Neural progenitor cell (in vitro differentiated cells): ENCODE results near the gene WBP2. TPM values are rescaled to one million over a fixed set of nuclear protein-coding genes. Genes with fewer than 3 reads are reported as not detected.

Experiments used
- DNase-seq: peaks from one replicate; pipeline ENCODE4 v3.0.0-alpha.2; 2016; ENCODE audit warnings: low spot score
- H2AFZ ChIP-seq: fragments of 200-600 bp; sonication (generic); replicated peaks from 2 replicates; pipeline ENCODE4 v1.6.1; 2016; ENCODE audit warnings: antibody characterized with exemption
- H3F3A ChIP-seq: fragments of 200-600 bp; sonication (generic); 2 replicates; pipeline ENCODE4 v1.6.1; 2016; ENCODE audit warnings: antibody characterized with exemption, low read depth
- H3K27ac ChIP-seq: fragments of 200-600 bp; sonication (generic); 2 replicates; pipeline ENCODE4 v1.5.1; 2016; ENCODE audit warnings: mild to moderate bottlenecking
- H3K27me3 ChIP-seq: fragments of 200-600 bp; sonication (generic); 2 replicates; pipeline ENCODE4 v1.6.1; 2016; ENCODE audit warnings: mild to moderate bottlenecking, moderate library complexity
- H3K36me3 ChIP-seq: fragments of 200-600 bp; sonication (generic); 2 replicates; pipeline ENCODE4 v1.5.1; 2016
- H3K4me1 ChIP-seq: fragments of 200-600 bp; sonication (generic); 2 replicates; pipeline ENCODE4 v1.6.1; 2016; ENCODE audit warnings: mixed run types
- H3K4me2 ChIP-seq: fragments of 200-600 bp; sonication (generic); 2 replicates; pipeline ENCODE4 v1.6.1; 2016
- H3K4me3 ChIP-seq: fragments of 200-600 bp; sonication (generic); 2 replicates; pipeline ENCODE4 v1.5.1; 2016
- H3K79me2 ChIP-seq: fragments of 200-600 bp; sonication (generic); 2 replicates; pipeline ENCODE4 v1.6.1; 2016; ENCODE audit warnings: low read depth
- H3K9ac ChIP-seq: fragments of 200-600 bp; sonication (generic); 2 replicates; pipeline ENCODE4 v1.6.1; 2016
- H3K9me3 ChIP-seq: fragments of 200-600 bp; sonication (generic); 2 replicates; pipeline ENCODE4 v1.5.1; 2016; ENCODE audit warnings: low read depth
- H4K20me1 ChIP-seq: fragments of 200-600 bp; sonication (generic); 2 replicates; pipeline ENCODE4 v1.6.1; 2016; ENCODE audit warnings: low read depth
- H3K27ac Mint-ChIP-seq: 3 replicates; pipeline ENCODE4 v1.8.0; 2021; ENCODE audit warnings: mixed read lengths
- H3K27me3 Mint-ChIP-seq: 2 replicates; pipeline ENCODE4 v1.8.0; 2022; ENCODE audit warnings: low read depth, mild to moderate bottlenecking, inconsistent platforms, moderate library complexity, mixed read lengths; ENCODE audit not compliant: insufficient read depth
- H3K36me3 Mint-ChIP-seq: 3 replicates; pipeline ENCODE4 v1.8.0; 2021; ENCODE audit warnings: mixed read lengths
- H3K4me1 Mint-ChIP-seq: 3 replicates; pipeline ENCODE4 v1.8.0; 2021; ENCODE audit warnings: mixed read lengths
- H3K4me3 Mint-ChIP-seq: 3 replicates; pipeline ENCODE4 v1.8.0; 2021; ENCODE audit warnings: mild to moderate bottlenecking, moderate library complexity, mixed read lengths
- H3K9me3 Mint-ChIP-seq: 3 replicates; pipeline ENCODE4 v1.8.0; 2020; ENCODE audit warnings: mixed read lengths
- CTCF ChIP-seq: fragments of 200-600 bp; sonication (generic); IDR thresholded peaks from 2 replicates; pipeline ENCODE4 v1.5.1; 2017; ENCODE audit warnings: antibody characterized with exemption, mild to moderate bottlenecking
- EZH2 ChIP-seq: fragments of 200-600 bp; sonication (generic); IDR thresholded peaks from 2 replicates; pipeline ENCODE4 v1.6.1; 2017; ENCODE audit warnings: antibody characterized with exemption, mild to moderate bottlenecking, moderate library complexity
- EZH2phosphoT487 ChIP-seq: fragments of 200-600 bp; sonication (generic); IDR thresholded peaks from 2 replicates; pipeline ENCODE4 v1.6.1; 2017; ENCODE audit warnings: antibody characterized with exemption
- total RNA-seq: library from RNA; depleted of rRNA; stranded (reverse); fragments of >200 nt; gene quantifications from 2 replicates; pipeline ENCODE4 v1.2.3, GENCODE V29; 2015; ENCODE audit warnings: low replicate concordance

Gene WBP2
- total RNA-seq, 1 donor from 2014 or later, result 20.9 TPM

GRCh38 chr17:75845933-75846691 lies 9.0 kb downstream of the WBP2 start:
- TF ChIP-seq EZH2phosphoT487 (no peak), CTCF (no peak), EZH2 (no peak)
- H3K4me1 ChIP-seq, result no peaks in the 10 kb centered on the region
- H3K27ac ChIP-seq, result no peak overlapping the region
- Mint-ChIP-seq H3K36me3 (peaks cover 3% of the 10 kb centered on the region), H3K27me3 (peaks cover 2% of the 10 kb centered on the region), H3K4me1 (peaks cover 6% of the 10 kb centered on the region), H3K27ac (peak overlapping the region; percentile 53), H3K4me3 (no peak overlapping the region), H3K9me3 (no peaks in the 10 kb centered on the region)
- H3K4me3 ChIP-seq, result no peak overlapping the region
- no peaks in the 10 kb centered on the region for H3K9me3 ChIP-seq
- DNase-seq, result no peak
- no peaks in the 10 kb centered on the region for H3K79me2 ChIP-seq
- peaks cover 20% of the 10 kb centered on the region for H3F3A ChIP-seq
- H2AFZ ChIP-seq, result no peak overlapping the region
- peaks cover 6% of the 10 kb centered on the region for H4K20me1 ChIP-seq
- H3K27me3 ChIP-seq, result no peaks in the 10 kb centered on the region
- H3K4me2 ChIP-seq, result no peak overlapping the region
- H3K36me3 ChIP-seq, result no peaks in the 10 kb centered on the region
- no peak overlapping the region for H3K9ac ChIP-seq

- peaks cover 6% of the 10 kb centered on the region for H4K20me1 ChIP-seq
- no peak overlapping the region for H3K4me2 ChIP-seq
- TF ChIP-seq EZH2, result no peak
- peak; percentile 66 for TF ChIP-seq CTCF
- H3K9ac ChIP-seq, result no peak overlapping the region
- Mint-ChIP-seq H3K4me3 (no peak overlapping the region), H3K27ac (peak overlapping the region; percentile 37), H3K36me3 (peaks cover 3% of the 10 kb centered on the region), H3K4me1 (peaks cover 6% of the 10 kb centered on the region), H3K9me3 (no peaks in the 10 kb centered on the region), H3K27me3 (peaks cover 2% of the 10 kb centered on the region)
- H3K4me3 ChIP-seq, result no peak overlapping the region
- no peaks in the 10 kb centered on the region for H3K36me3 ChIP-seq
- no peak overlapping the region for H2AFZ ChIP-seq
- peaks cover 20% of the 10 kb centered on the region for H3F3A ChIP-seq
- no peaks in the 10 kb centered on the region for H3K79me2 ChIP-seq
- H3K27ac ChIP-seq, result no peak overlapping the region
- H3K4me1 ChIP-seq, result no peaks in the 10 kb centered on the region
- DNase-seq, result peak; percentile 84
- H3K27me3 ChIP-seq, result no peaks in the 10 kb centered on the region
- no peaks in the 10 kb centered on the region for H3K9me3 ChIP-seq
These were observed 9.9 kb downstream of the WBP2 start for GRCh38 chr17:75845058-75845711.

- H3K27ac ChIP-seq, result no peak overlapping the region
- H3K27me3 Mint-ChIP-seq, result peaks cover 2% of the 10 kb centered on the region
- no peak for TF ChIP-seq CTCF
- no peak for TF ChIP-seq EZH2phosphoT487
- TF ChIP-seq EZH2, result no peak
- no peaks in the 10 kb centered on the region for H3K36me3 ChIP-seq
- no peaks in the 10 kb centered on the region for H3K79me2 ChIP-seq
- H3K4me3 ChIP-seq, result no peak overlapping the region
- no peaks in the 10 kb centered on the region for H3K9me3 ChIP-seq
- peaks cover 3% of the 10 kb centered on the region for H3K36me3 Mint-ChIP-seq
- no peak overlapping the region for H3K4me2 ChIP-seq
- H3K4me3 Mint-ChIP-seq, result no peak overlapping the region
- peaks cover 6% of the 10 kb centered on the region for H3K4me1 Mint-ChIP-seq
- no peak for DNase-seq
- H3K9ac ChIP-seq, result no peak overlapping the region
- H3K4me1 ChIP-seq, result no peaks in the 10 kb centered on the region
- H2AFZ ChIP-seq, result no peak overlapping the region
- H3K27me3 ChIP-seq, result no peaks in the 10 kb centered on the region
- H3K9me3 Mint-ChIP-seq, result no peaks in the 10 kb centered on the region
- H3K27ac Mint-ChIP-seq, result no peak overlapping the region
- peaks cover 20% of the 10 kb centered on the region for H3F3A ChIP-seq
- H4K20me1 ChIP-seq, result peaks cover 6% of the 10 kb centered on the region
These were observed 10.5 kb downstream of the WBP2 start for GRCh38 chr17:75844530-75845057.
